DMS 273 (cell line): Measurements from ENCODE around the gene IRGC.

ENCODE experiments used
- DNase-seq: peaks from one replicate; lab custom pipeline; 2025; ENCODE audit not compliant: unreplicated experiment; lab: John Stamatoyannopoulos, UW

IRGC gene

GRCh38 chr19:43724896-43725295 is 9.0 kb downstream of the IRGC start:
- DNase-seq, result no peak

- DNase-seq, result no peak
Observed at GRCh38 chr19:43725468-43725867, 9.6 kb downstream of the IRGC start.

- no peak for DNase-seq
Observed at GRCh38 chr19:43726736-43727592, 11.1 kb downstream of the IRGC start.

GRCh38 chr19:43727593-43727853 is 11.6 kb downstream of the IRGC start:
- no peak for DNase-seq

- DNase-seq, result no peak
Observed at GRCh38 chr19:43729919-43730318, 14.0 kb downstream of the IRGC start.

GRCh38 chr19:43731346-43731745 is 15.5 kb downstream of the IRGC start:
- no peak for DNase-seq

- no peak for DNase-seq
Observed at GRCh38 chr19:43731846-43732245, 16.0 kb downstream of the IRGC start.

- DNase-seq, result no peak
Observed at GRCh38 chr19:43735013-43735412, 19.1 kb downstream of the IRGC start.

- no peak for DNase-seq
Observed at GRCh38 chr19:43735957-43736356, 20.1 kb downstream of the IRGC start.

- no peak for DNase-seq
Observed at GRCh38 chr19:43738780-43739211, 22.9 kb downstream of the IRGC start.

- no peak for DNase-seq
Observed at GRCh38 chr19:43739439-43740235, 23.8 kb downstream of the IRGC start.

- no peak for DNase-seq
Observed at GRCh38 chr19:43741075-43741825, 25.4 kb downstream of the IRGC start.

- DNase-seq, result no peak
Observed at GRCh38 chr19:43743059-43743458, 27.2 kb downstream of the IRGC start.

GRCh38 chr19:43747557-43748204 is 31.8 kb downstream of the IRGC start:
- no peak for DNase-seq

GRCh38 chr19:43748205-43748594 is 32.3 kb downstream of the IRGC start:
- no peak for DNase-seq

- DNase-seq, result no peak
Observed at GRCh38 chr19:43748685-43749084, 32.8 kb downstream of the IRGC start.

GRCh38 chr19:43749152-43749551 is 33.3 kb downstream of the IRGC start:
- no peak for DNase-seq

- no peak for DNase-seq
Observed at GRCh38 chr19:43749898-43750297, 34.0 kb downstream of the IRGC start.

- no peak for DNase-seq
Observed at GRCh38 chr19:43751466-43752220, 35.8 kb downstream of the IRGC start.

GRCh38 chr19:43752287-43752875 is 36.5 kb downstream of the IRGC start:
- DNase-seq, result no peak
